H1 (cell line): ENCODE data around the gene FOXQ1. TPM values are rescaled to one million over a fixed set of nuclear protein-coding genes. Genes with fewer than 3 reads are reported as not detected.

Source experiments
- CTCF ChIA-PET: fragments of 300-600 bp; sonication (Branson Sonifier 250); formaldehyde crosslinking; loops from one replicate; lab custom pipeline; 2021; ENCODE audit not compliant: partially characterized antibody; lab: Charles Lee
- POLR2A ChIA-PET: fragments of 300-600 bp; sonication (Branson Sonifier 250); formaldehyde crosslinking; loops from one replicate; lab custom pipeline; 2021; ENCODE audit warnings: inconsistent platforms; ENCODE audit not compliant: partially characterized antibody; lab: Charles Lee
- DNase-seq, 2 experiments: peaks; one replicate each; pipeline versions ENCODE4 v3.0.0 to v3.0.0-alpha.2; 2010 to 2022; ENCODE audit warnings: low spot score in 2 of 2, low read depth in 1 of 2, mixed read lengths in 1 of 2
- FAIRE-seq: peaks from 2 replicates; lab custom pipeline; 2011; peaks lifted over from hg19 to GRCh38; lab: Jason Lieb, UNC
- H2AFZ ChIP-seq: 2 replicates; pipeline ENCODE4 v1.8.1; 2012; ENCODE audit warnings: low read length, inconsistent platforms
- H2AK5ac ChIP-seq: 2 replicates; pipeline ENCODE4 v1.6.1; 2013; ENCODE audit warnings: low read depth, low read length
- H2BK120ac ChIP-seq: replicated peaks from 2 replicates; pipeline ENCODE3; 2013; ENCODE audit warnings: low read depth, low read length, inconsistent platforms
- H2BK12ac ChIP-seq: 2 replicates; pipeline ENCODE4 v1.6.1; 2013; ENCODE audit warnings: low read depth, low read length
- H2BK15ac ChIP-seq: 2 replicates; pipeline ENCODE4 v1.6.1; 2013; ENCODE audit warnings: low read length
- H2BK20ac ChIP-seq: 2 replicates; pipeline ENCODE4 v1.6.1; 2013; ENCODE audit warnings: low read length
- H2BK5ac ChIP-seq: 2 replicates; pipeline ENCODE4 v1.6.1; 2013; ENCODE audit warnings: low read depth, low read length
- H3K14ac ChIP-seq: 2 replicates; pipeline ENCODE4 v1.6.1; 2013; ENCODE audit warnings: inconsistent platforms; ENCODE audit not compliant: insufficient read length
- H3K18ac ChIP-seq: 2 replicates; pipeline ENCODE4 v1.6.1; 2013; ENCODE audit warnings: low read length; ENCODE audit errors: extremely low read depth
- H3K23ac ChIP-seq: 2 replicates; pipeline ENCODE4 v1.6.1; 2013; ENCODE audit warnings: inconsistent platforms; ENCODE audit not compliant: insufficient read length
- H3K23me2 ChIP-seq: 2 replicates; pipeline ENCODE4 v1.6.1; 2013; ENCODE audit warnings: low read depth, low read length
- H3K27ac ChIP-seq: 2 replicates; pipeline ENCODE4 v1.6.1; 2011; ENCODE audit warnings: low read depth, low read length, inconsistent platforms
- H3K27me3 ChIP-seq, 4 experiments: replicated peaks in 1 of 4; 1 replicate in 1 of 4; 2 replicates in 3 of 4; pipeline versions ENCODE4 v1.6.1 to v1.8.1; 2011 to 2013; ENCODE audit warnings: low read length in 3 of 4, mild to moderate bottlenecking in 3 of 4, inconsistent platforms in 2 of 4, mixed read lengths in 2 of 4, moderate library complexity in 1 of 4; ENCODE audit not compliant: control insufficient read depth in 3 of 4, insufficient read depth in 3 of 4; ENCODE audit errors: extremely low read depth in 1 of 4
- H3K36me3 ChIP-seq, 4 experiments: 2 replicates each; pipeline versions ENCODE4 v1.6.1 to v1.8.1; 2011 to 2013; ENCODE audit warnings: mild to moderate bottlenecking in 4 of 4, low read length in 3 of 4, moderate library complexity in 2 of 4, control low read depth in 1 of 4, inconsistent platforms in 1 of 4; ENCODE audit not compliant: insufficient read depth in 4 of 4, control insufficient read depth in 2 of 4
- H3K4ac ChIP-seq: replicated peaks from 2 replicates; pipeline ENCODE3; 2013; ENCODE audit warnings: low read length, low read depth, mixed read lengths, inconsistent platforms; ENCODE audit not compliant: insufficient read length
- H3K4me1 ChIP-seq, 4 experiments: replicated peaks in 1 of 4; 1 replicate in 1 of 4; 2 replicates in 3 of 4; pipeline versions ENCODE4 v1.6.1 to v1.8.1; 2011 to 2013; ENCODE audit warnings: low read length in 3 of 4, inconsistent platforms in 2 of 4, mixed read lengths in 1 of 4; ENCODE audit not compliant: insufficient read depth in 4 of 4, control insufficient read depth in 3 of 4
- H3K4me2 ChIP-seq, 2 experiments: 2 replicates each; pipeline versions ENCODE4 v1.6.1 to v1.8.1; 2011 to 2013; ENCODE audit warnings: low read depth in 2 of 2, low read length in 2 of 2, control low read depth in 1 of 2, inconsistent platforms in 1 of 2, mild to moderate bottlenecking in 1 of 2; ENCODE audit not compliant: insufficient read depth in 1 of 2
- H3K4me3 ChIP-seq, 4 experiments: fragments of 200-600, 300-600 bp in 1 of 4; sonication (generic), shearing (Covaris generic), sonication (Bioruptor Twin) in 1 of 4; 2 replicates each; pipeline versions ENCODE4 v1.5.1 to v1.8.1; 2011 to 2016; ENCODE audit warnings: low read length in 4 of 4, low read depth in 3 of 4, control low read depth in 2 of 4, inconsistent platforms in 2 of 4, mild to moderate bottlenecking in 2 of 4, mixed read lengths in 1 of 4, moderate library complexity in 1 of 4; ENCODE audit not compliant: insufficient read depth in 2 of 4; ENCODE audit errors: extremely low read depth in 1 of 4
- H3K56ac ChIP-seq: replicated peaks from 2 replicates; pipeline ENCODE3; 2013; ENCODE audit warnings: low read depth, mild to moderate bottlenecking, mixed read lengths, low read length, inconsistent platforms; ENCODE audit not compliant: insufficient read length
- H3K79me1 ChIP-seq: 2 replicates; pipeline ENCODE4 v1.6.1; 2013; ENCODE audit warnings: low read depth, low read length, control low read depth
- H3K79me2 ChIP-seq, 2 experiments: 2 replicates each; pipeline versions ENCODE4 v1.6.1 to v1.8.1; 2012 to 2013; ENCODE audit warnings: low read length in 2 of 2, mild to moderate bottlenecking in 2 of 2, inconsistent platforms in 1 of 2; ENCODE audit not compliant: insufficient read depth in 2 of 2, control insufficient read depth in 1 of 2
- H3K9ac ChIP-seq, 4 experiments: replicated peaks in 1 of 4; 1 replicate in 1 of 4; 2 replicates in 3 of 4; pipeline versions ENCODE4 v1.6.1 to v1.8.1; 2011 to 2013; ENCODE audit warnings: low read depth in 3 of 4, low read length in 3 of 4, control low read depth in 2 of 4, mild to moderate bottlenecking in 2 of 4, moderate library complexity in 2 of 4, inconsistent platforms in 1 of 4; ENCODE audit errors: extremely low read depth in 1 of 4
- H3K9me3 ChIP-seq, 2 experiments: 2 replicates each; pipeline versions ENCODE4 v1.6.1 to v1.8.1; 2012 to 2013; ENCODE audit warnings: mild to moderate bottlenecking in 2 of 2, moderate library complexity in 2 of 2, control low read depth in 1 of 2, inconsistent platforms in 1 of 2, low read depth in 1 of 2, low read length in 1 of 2, mixed read lengths in 1 of 2; ENCODE audit not compliant: insufficient read depth in 2 of 2
- H4K20me1 ChIP-seq, 2 experiments: replicated peaks in 1 of 2; 2 replicates each; pipeline versions ENCODE3 to v1.8.1; 2011 to 2013; ENCODE audit warnings: inconsistent platforms in 2 of 2, low read length in 2 of 2, mild to moderate bottlenecking in 1 of 2; ENCODE audit not compliant: insufficient read depth in 2 of 2, control insufficient read depth in 1 of 2
- H4K5ac ChIP-seq: 2 replicates; pipeline ENCODE4 v1.6.1; 2013; ENCODE audit warnings: low read length, low read depth, mixed read lengths, inconsistent platforms; ENCODE audit not compliant: insufficient read length
- H4K8ac ChIP-seq: 2 replicates; pipeline ENCODE4 v1.8.0; 2013; ENCODE audit warnings: mild to moderate bottlenecking, moderate library complexity, low read length, inconsistent platforms; ENCODE audit not compliant: insufficient read depth; ENCODE audit errors: extremely low read depth
- H4K91ac ChIP-seq: replicated peaks from 2 replicates; pipeline ENCODE3; 2013; ENCODE audit warnings: low read length, mixed read lengths, inconsistent platforms; ENCODE audit not compliant: insufficient read length
- ASH2L ChIP-seq: fragments of 200-600, 300-600 bp; sonication (generic); IDR thresholded peaks from one replicate; pipeline ENCODE4 v1.7.1; 2017; ENCODE audit warnings: low read length
- JUN ChIP-seq: IDR thresholded peaks from 2 replicates; pipeline ENCODE4 v1.6.1; 2011; ENCODE audit warnings: low read depth, mild to moderate bottlenecking, improper control_type of control experiment, low read length
- POLR2A ChIP-seq, 2 experiments: IDR thresholded peaks; 1 replicate in 1 of 2; 2 replicates in 1 of 2; pipeline ENCODE4 v1.6.1; 2011; ENCODE audit warnings: low read depth in 2 of 2, low read length in 2 of 2, mild to moderate bottlenecking in 2 of 2; ENCODE audit errors: control extremely low read depth in 1 of 2
- RXRA ChIP-seq: IDR thresholded peaks from 2 replicates; pipeline ENCODE4 v1.6.1; 2011; ENCODE audit warnings: low read depth, mild to moderate bottlenecking, low read length, moderate library complexity; ENCODE audit not compliant: insufficient read depth
- SIN3A ChIP-seq, 2 experiments: IDR thresholded peaks in 1 of 2; conservative IDR thresholded peaks in 1 of 2; 2 replicates each; pipeline ENCODE4 v1.6.1; 2011 to 2012; ENCODE audit warnings: low read length in 2 of 2, improper control_type of control experiment in 1 of 2, low read depth in 1 of 2, mild to moderate bottlenecking in 1 of 2
- SRF ChIP-seq: IDR thresholded peaks from 2 replicates; pipeline ENCODE4 v1.6.1; 2011; ENCODE audit warnings: mild to moderate bottlenecking, low read depth, low read length, moderate library complexity
- polyA plus RNA-seq, 7 experiments: library from polyadenylated mRNA; depleted of rRNA in 3 of 7; stranded (reverse) in 5 of 7; unstranded in 2 of 7; fragments of >200 nt in 5 of 7; fragments of 200-250 nt in 2 of 7; gene quantifications; 1 replicate in 5 of 7; 2 replicates in 1 of 7; 4 replicates in 1 of 7; pipeline versions ENCODE4 v1.2.1 to v1.2.3, GENCODE V29; 2011 to 2013; ENCODE audit warnings: missing spikeins in 2 of 7, mixed read lengths in 2 of 7
- total RNA-seq: library from RNA; stranded (reverse); fragmentation: NEBNext Ultra II Directional; extraction: Animal tissue kit (Norgen Biotek cat#: 25700); gene quantifications from 2 replicates; pipeline ENCODE4 v1.2.1, GENCODE V29; 2021

The FOXQ1 gene
- total and polyA plus RNA-seq, 2 of the 8 experiments (the other 6 are each of a cell fraction or from before 2014, with no cell fraction given): 0.03 TPM; not detected in 1

- H3K23me2 ChIP-seq: no peaks in the 10 kb centered on the region
- no peak overlapping the region for H4K8ac ChIP-seq
- no peak overlapping the region for H3K27ac ChIP-seq
- H3K18ac ChIP-seq: no peak overlapping the region
- H2AFZ ChIP-seq: no peak overlapping the region
- no peak overlapping the region for H4K91ac ChIP-seq
- H2BK120ac ChIP-seq: no peak overlapping the region
- H3K4ac ChIP-seq: no peak overlapping the region
- H3K9ac ChIP-seq: no peak overlapping the region
- no peak overlapping the region for H2BK5ac ChIP-seq
- H2BK20ac ChIP-seq: no peak overlapping the region
- H3K14ac ChIP-seq: no peak overlapping the region
- CTCF ChIA-PET: interaction anchor here (0.8 kb wide), 1 partner anchor 19 kb away, joined by 3 read pairs; no protein-coding TSS in a partner anchor
- H2AK5ac ChIP-seq: no peak overlapping the region
- no peaks in the 10 kb centered on the region for H4K20me1 ChIP-seq
- H3K36me3 ChIP-seq: no peaks in the 10 kb centered on the region
- peaks cover 5 to 10% of the 10 kb centered on the region in 2 experiments; a peak in 1 of 4 replicates for H3K9me3 ChIP-seq
- no peak overlapping the region for H3K56ac ChIP-seq
- H3K23ac ChIP-seq: no peak overlapping the region
- no peak overlapping the region for H3K4me2 ChIP-seq
- TF ChIP-seq SIN3A (conservative IDR thresholded peaks at IDR 0.05 in 1 of 2, IDR thresholded peaks at IDR 0.05 in 1 of 2; ENCODE audit: low read depth in 1 of 2, low read length in 2 of 2) (no peak), JUN (no peak), POLR2A (IDR thresholded peaks at IDR 0.05; ENCODE audit: control extremely low read depth in 1 of 2, low read depth in 2 of 2, low read length in 2 of 2) (no peak), RXRA (no peak), ASH2L (no peak), SRF (no peak)
- no peak overlapping the region for H4K5ac ChIP-seq
- H2BK12ac ChIP-seq: no peak overlapping the region
- POLR2A ChIA-PET: no interaction called here
- DNase-seq: no peak
- no peaks in the 10 kb centered on the region for H3K79me1 ChIP-seq
- H3K4me1 ChIP-seq: 0 out of 7 replicates have a peak, but pooled peaks cover 0 to 2% (median 0%) of the 10 kb centered on the region in 4 experiments
- H3K4me3 ChIP-seq: no peak overlapping the region
- no peak for FAIRE-seq
- H3K27me3 ChIP-seq: no peaks in the 10 kb centered on the region
- H2BK15ac ChIP-seq: no peak overlapping the region
- no peaks in the 10 kb centered on the region for H3K79me2 ChIP-seq
Observed at GRCh38 chr6:1329708-1330107, 17.8 kb downstream of the FOXQ1 start.
